HG02798 (cell line): ENCODE data around the gene PTPRD.

Experiments used
- ATAC-seq: cut with Tn5 transposase; IDR thresholded peaks from one replicate; pipeline ENCODE4 v1.9.1; 2021; ENCODE audit warnings: mild to moderate bottlenecking; ENCODE audit not compliant: unreplicated experiment, poor library complexity

PTPRD gene

GRCh38 chr9:8778356-8778755 lies 1834.4 kb downstream of the PTPRD start:
- ATAC-seq: no peak

DNA sequence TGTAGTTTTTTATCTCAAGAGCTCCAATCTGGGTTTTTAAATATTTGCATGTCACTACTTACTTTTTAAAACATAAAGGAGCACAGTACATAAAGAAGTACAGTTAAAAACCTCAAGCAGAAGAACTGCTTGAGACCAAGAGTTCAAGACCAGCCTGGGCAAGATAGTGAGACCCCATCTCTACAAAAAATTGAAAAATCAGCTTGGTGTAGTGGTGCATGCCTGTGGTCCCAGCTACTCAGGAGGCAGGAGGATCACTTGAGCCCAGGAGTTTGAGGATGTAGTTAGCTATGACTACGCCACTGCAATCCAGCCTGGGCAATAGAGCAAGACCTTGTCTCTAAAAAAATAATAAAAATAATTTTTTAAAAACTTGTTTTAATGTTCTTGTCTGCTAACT lies 1840.5 kb downstream of the PTPRD start:
- ATAC-seq: no peak

DNA sequence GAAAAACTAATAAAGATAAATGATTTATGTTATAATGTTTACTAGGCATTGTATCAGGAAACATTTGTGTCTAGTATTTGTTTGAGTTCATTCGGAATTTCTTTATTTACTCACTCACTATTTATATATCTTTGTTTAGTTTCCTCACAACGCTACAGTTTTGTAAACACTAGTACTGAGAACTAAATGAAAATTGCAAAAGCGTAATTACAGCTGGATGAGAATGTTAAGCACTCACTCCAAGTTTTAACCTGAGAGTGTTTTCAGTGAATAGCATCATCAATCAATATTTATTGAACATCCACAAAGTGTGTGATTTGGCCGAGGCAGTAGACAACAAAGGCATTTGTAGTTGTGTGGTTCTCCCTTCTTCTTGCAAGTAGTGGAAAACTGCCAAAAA lies 1843.6 kb downstream of the PTPRD start:
- no peak for ATAC-seq

DNA sequence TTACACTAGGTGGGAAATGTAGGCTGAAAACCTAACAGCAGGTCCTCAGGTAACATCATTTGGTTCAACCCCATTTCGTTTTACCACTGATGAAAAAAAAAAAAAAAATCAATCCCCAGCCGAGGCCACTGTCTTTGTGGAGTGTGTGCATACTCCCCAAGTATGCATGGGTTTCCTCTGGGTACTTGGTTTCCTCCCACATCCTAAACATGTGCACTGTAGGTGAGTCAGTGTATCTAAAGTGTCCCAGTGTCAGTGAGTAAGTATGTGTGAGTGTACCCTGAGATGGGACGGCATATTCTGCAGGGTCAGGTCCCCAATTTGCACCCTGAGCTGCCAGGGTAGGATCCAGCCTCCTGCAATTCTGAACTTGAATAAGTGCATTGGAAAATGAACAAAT lies 1846.7 kb downstream of the PTPRD start:
- ATAC-seq: no peak

GRCh38 chr9:8764051-8764450 lies 1848.8 kb downstream of the PTPRD start:
- ATAC-seq: no peak

DNA sequence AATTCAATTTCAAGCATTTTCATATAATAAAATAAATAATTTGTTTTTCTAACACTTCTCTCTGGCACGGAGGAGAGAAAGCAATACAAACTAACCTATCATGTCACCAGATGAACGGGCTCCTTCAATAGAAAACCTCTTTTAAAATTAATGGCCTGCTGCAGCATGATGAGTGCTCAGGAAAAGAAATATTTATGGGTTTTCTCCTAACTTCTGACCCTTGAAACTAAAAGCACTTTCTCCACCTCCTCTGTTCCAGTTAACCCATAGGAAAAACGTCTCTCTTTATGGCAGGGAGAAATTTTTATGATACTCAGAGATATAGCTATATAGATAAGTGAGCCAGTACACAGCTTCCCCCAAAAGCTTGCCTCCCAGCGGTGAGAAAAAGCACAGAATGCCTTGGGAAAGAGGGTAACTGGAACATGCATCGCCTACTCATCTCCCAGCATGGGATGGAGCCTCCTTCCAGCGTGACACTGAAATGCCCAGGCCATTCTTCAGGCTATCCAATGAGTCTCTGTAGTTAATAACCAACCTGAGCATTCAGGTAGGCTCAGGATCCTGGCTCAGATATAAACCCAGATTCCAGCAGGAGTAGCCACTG lies 1850.2 kb downstream of the PTPRD start:
- no peak for ATAC-seq

GRCh38 chr9:8760000-8760767 lies 1852.6 kb downstream of the PTPRD start:
- ATAC-seq: no peak

DNA sequence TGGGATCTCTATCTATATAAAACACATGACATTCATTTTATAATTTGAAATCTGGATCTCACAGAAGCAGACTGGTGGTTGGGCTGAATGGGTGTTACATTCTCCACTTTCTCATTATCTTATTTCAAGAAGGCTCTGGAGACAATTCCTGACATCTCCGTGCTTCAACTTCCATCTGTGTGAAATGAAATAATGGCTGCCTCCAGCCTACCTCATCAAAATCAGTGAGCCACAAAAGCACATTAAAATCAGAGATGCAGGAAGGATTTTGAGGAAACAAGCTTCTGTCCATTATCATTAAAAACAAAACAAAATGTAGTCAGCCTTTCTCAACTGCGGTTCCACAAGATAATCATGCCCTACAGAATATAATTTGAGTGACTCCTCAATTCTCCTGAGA lies 1854.9 kb downstream of the PTPRD start:
- ATAC-seq: no peak

- no peak for ATAC-seq
These were observed 1858.1 kb downstream of the PTPRD start for GRCh38 chr9:8754751-8755150.

GRCh38 chr9:8751406-8751930 lies 1861.3 kb downstream of the PTPRD start:
- ATAC-seq: no peak

GRCh38 chr9:8750639-8751051 lies 1862.2 kb downstream of the PTPRD start:
- no peak for ATAC-seq

DNA sequence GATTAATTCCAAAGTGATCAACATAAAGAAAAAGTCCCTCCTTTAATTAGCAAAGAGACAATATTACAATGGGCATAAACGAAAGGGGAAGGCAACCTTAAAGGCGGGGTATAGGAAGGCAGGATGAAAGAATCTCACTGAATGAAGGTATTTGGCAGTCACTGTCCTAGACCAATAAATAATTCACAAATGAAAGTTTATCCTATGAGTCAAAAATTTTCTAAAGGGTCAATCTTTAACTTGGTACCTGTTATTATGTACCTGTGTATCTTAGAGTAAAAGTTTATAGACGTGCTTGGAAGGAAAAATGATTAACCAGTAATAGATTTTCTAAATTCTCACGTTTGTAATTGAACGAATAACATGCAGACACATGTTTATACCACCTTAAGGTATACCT lies 1867.5 kb downstream of the PTPRD start:
- ATAC-seq: no peak

- ATAC-seq: no peak
These were observed 1873.9 kb downstream of the PTPRD start for GRCh38 chr9:8738945-8739344.

DNA sequence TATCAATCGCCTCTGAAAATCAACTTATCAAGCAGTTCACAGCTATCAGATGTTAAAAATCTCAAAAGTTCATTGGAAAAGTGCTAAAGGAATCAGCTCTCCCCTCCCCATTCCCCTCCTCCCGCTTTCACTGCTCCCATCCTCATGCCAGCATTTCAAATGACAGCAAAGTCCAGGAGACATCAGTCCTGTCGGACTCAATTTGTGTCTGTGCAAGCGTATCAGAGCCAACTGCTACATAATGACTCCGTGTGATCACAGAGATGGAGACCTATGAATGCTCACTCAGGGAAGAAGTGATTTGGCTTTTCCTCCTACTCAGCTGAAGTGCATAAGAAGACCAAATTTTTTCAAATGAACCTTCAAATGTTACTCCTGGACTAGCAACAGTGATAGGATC lies 1876.0 kb downstream of the PTPRD start:
- no peak for ATAC-seq

DNA sequence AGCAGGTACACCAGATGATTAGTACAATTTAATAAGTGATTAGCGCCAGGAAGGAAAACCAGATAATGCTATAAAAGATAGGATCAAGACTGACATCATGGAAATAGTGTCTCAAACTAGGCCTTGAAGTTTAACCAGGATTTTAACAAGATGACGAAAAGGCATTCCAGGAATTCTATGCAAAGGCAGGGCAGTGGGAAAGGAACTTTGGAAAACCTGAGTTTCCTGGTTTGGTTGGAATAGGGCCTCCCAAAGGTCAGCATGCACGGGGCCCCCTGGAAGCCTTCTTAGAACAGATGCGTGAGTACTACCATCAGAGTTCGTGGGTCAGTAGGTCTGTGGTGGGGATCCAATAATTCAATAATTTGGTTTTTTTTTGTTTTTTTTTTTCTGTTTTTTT lies 1878.0 kb downstream of the PTPRD start:
- no peak for ATAC-seq

DNA sequence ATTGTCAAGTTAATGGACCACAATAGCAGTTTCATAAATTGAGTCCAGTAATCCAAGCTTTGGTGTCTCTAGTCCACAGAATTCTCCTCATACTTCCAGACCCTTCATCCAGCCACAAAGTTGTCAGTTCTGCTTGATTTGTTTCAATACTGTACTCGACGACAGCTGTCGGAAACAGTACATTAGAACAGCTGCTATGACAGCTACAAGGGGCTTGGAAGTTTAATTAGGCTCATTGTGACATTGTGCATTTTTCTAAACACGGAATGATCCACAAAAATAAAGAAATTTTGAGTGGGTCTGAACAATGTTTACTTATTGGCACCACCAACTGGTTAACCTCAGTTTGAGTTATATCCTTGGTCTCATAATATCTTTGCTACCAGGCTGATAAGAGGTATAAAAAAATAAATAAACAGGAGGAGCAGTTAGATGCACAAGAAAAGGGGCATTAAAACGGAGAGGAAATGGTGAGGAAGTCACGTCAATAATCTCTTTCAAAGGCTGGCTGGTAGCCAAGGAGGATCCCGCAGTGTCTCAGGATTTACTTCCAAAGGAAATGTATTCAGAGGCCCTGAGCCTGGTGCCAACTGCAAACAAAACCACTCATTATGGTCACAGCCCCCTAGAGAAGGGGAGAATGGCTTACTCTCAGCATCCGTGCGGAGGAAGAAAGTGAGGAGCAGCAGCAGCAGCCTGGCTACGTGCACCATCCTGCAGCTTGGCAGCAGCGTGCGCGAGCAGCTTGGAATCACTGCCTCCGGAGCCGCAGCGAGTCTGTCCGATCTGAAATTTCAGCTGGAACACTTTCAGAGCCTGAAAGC lies 1879.5 kb downstream of the PTPRD start:
- ATAC-seq: no peak

DNA sequence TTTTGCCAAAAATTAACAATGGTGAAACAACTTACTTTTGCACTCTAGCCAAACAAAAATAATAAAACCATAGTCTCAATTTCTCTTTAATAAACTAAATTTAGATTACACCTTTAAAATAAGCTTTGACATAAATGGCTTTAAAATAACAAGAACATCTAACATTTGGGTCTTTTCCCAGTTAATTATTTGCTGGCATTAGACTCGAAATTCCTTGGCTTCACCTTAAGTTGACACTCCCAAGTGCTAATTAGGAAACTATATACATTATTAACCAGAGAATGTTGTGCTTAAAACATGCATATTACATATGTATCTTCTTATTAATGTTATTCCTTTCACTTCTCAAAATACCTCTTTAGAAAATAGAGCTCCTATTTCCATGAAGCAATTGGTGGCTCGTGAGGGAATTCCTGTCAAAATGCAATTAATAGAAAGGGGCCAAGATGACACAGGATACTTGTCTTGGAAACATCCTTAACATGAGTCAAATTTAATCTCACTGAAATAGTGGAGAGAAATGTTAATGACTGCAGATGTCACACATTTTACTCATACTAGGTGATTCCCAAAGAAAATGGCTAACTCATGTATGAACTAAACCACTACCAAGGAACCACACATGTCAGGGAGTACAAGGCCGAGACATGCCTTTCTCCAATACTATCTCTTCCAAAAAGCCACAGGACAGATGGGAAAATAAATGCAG lies 1880.3 kb downstream of the PTPRD start:
- ATAC-seq: no peak

- no peak for ATAC-seq
These were observed 1882.2 kb downstream of the PTPRD start for GRCh38 chr9:8730618-8731017.

GRCh38 chr9:8728910-8729309 lies 1883.9 kb downstream of the PTPRD start:
- ATAC-seq: no peak

- no peak for ATAC-seq
These were observed 1885.6 kb downstream of the PTPRD start for GRCh38 chr9:8727191-8727590.
